Endothelial cell of umbilical vein (primary cell): ENCODE results near the gene CEP72.

Source experiments
- EZH2 ChIP-seq: IDR thresholded peaks from 2 replicates; pipeline ENCODE4 v1.6.1; 2012; ENCODE audit warnings: borderline replicate concordance, low read depth, mild to moderate bottlenecking, moderate library complexity, low read length, inconsistent platforms; ENCODE audit not compliant: severe bottlenecking
- POLR2A ChIP-seq: IDR thresholded peaks from 2 replicates; pipeline ENCODE4 v1.6.1; 2012; ENCODE audit warnings: low read depth, mild to moderate bottlenecking, control low read depth, low read length
- POLR2AphosphoS5 ChIP-seq: IDR thresholded peaks from 2 replicates; pipeline ENCODE4 v1.6.1; 2012; ENCODE audit warnings: low read depth, mild to moderate bottlenecking, control low read depth, low read length, moderate library complexity; ENCODE audit not compliant: insufficient read depth
- TF ChIP-seq, protein P1 (sequence below), 2 donors: IDR thresholded peaks; 1 replicate in 1 of 2; 2 replicates in 1 of 2; pipeline ENCODE4 v1.5.1; 2011; ENCODE audit warnings: low read length in 2 of 2, mild to moderate bottlenecking in 2 of 2, moderate library complexity in 2 of 2, control low read depth in 1 of 2, inconsistent platforms in 1 of 2, low read depth in 1 of 2; ENCODE audit not compliant: insufficient read depth in 1 of 2; ENCODE audit errors: extremely low read depth in 1 of 2
- TF ChIP-seq, protein P2 (sequence below): IDR thresholded peaks from 2 replicates; pipeline ENCODE4 v1.6.1; 2011; ENCODE audit not compliant: insufficient read depth, insufficient read length

DNA sequence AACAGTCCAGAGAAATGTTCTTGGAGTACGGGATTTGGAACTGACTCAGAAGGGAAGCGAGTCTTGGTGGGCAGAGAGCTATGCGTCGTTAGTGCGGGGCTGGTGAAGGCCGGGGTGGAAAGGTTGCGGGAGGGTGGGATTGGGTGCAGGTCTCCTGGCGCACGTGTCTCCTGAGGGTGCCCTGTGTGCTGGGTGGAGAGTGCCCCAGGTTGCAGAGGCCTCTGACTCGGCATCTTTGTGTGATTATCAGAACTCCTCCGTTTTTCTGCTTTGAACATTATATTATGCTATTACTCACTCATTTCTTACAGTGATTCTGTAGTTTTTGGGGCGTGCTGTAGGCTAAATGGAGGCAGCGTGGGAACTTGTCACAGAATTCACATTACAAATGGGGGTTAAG is 11.4 kb downstream of the CEP72 start:
- TF ChIP-seq, protein P1, sequence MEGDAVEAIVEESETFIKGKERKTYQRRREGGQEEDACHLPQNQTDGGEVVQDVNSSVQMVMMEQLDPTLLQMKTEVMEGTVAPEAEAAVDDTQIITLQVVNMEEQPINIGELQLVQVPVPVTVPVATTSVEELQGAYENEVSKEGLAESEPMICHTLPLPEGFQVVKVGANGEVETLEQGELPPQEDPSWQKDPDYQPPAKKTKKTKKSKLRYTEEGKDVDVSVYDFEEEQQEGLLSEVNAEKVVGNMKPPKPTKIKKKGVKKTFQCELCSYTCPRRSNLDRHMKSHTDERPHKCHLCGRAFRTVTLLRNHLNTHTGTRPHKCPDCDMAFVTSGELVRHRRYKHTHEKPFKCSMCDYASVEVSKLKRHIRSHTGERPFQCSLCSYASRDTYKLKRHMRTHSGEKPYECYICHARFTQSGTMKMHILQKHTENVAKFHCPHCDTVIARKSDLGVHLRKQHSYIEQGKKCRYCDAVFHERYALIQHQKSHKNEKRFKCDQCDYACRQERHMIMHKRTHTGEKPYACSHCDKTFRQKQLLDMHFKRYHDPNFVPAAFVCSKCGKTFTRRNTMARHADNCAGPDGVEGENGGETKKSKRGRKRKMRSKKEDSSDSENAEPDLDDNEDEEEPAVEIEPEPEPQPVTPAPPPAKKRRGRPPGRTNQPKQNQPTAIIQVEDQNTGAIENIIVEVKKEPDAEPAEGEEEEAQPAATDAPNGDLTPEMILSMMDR (IDR thresholded peaks at IDR 0.05; ENCODE audit: extremely low read depth in 1 of 2, insufficient read depth in 1 of 2, low read depth in 1 of 2, low read length in 2 of 2), result no peak
- TF ChIP-seq EZH2 (no peak), POLR2A (no peak), POLR2AphosphoS5 (no peak)
- TF ChIP-seq, protein P2, sequence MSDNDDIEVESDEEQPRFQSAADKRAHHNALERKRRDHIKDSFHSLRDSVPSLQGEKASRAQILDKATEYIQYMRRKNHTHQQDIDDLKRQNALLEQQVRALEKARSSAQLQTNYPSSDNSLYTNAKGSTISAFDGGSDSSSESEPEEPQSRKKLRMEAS, result no peak
